GOT3 (cell line): ENCODE measurements around the gene MEX3A.
"Not testable (repeated sequence)": the region's sequence is repeated elsewhere in the genome, so short reads cannot be mapped to it uniquely, and the experiment has no call there.

Source experiments
- DNase-seq: peaks from one replicate; lab custom pipeline; 2025; ENCODE audit warnings: mixed read lengths; lab: John Stamatoyannopoulos, UW

The MEX3A gene

DNA sequence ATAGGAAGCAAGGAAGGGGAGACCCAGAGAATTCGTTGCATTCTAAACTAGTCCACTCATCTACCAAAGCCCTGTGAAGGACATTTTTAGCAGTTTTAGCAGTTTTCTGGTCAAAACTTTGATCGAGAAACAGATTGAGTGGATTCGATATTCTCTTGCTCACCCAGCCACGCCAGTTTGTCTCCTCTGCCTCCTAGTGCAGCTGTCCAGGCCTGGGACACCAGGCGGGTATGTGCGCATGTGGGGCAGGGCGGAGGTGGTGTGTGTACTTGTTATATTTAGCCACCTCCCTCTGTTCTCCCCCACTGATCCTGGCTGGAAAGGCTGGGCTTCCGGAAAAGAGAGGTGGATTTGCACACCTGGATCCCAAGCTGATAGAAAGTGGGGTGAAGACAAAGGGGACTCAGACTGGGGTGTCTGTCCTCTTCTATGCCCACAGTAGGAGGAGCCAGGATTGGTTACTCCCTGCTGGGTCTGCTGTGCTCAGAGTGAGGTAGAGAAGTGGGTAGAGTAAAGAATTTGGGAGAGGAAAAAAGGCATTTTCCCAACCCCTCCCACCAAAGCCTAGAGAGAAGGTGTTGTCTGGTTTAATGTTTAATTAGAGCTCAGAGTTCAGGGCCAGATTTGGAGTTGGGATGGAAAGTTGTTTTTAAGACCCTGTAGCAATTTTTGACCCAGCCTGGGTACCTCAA is 36.1 kb upstream of the MEX3A start:
- DNase-seq: no peak

DNA sequence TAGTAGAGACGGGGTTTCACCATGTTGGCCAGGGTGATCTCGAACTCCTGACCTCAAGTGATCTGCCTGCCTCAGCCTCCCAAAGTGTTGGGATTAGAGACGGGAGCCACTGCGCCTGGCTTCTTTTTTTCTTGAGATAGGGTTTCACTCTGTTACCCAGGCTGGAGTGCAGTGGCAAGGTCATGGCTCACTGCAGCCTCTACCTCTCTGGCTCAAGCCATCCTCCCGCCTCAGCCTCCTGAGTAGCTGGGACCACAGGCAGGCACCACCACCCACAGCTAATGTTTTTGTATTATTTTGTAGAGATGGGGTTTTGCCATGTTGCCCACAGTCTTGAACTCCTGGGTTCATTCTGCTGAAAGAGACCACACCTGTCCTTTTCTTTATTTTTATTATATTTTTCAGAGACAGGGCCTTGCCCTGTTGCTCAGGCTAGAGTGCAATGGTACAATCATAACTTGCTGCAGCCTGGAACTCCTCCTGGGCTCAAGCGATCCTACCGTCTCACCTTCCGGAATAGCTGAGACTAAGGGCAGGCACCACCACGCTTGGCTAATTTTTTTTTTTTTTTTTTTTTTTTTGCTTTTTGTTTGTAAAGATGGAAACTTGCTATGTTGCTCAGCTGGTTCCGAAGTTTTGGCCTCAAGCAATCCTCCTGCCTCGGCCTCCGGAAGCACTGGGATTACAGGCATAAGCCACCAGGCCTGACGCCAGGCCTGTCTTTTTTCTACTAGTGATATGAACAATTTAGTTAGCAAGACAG is 35.3 kb upstream of the MEX3A start:
- no peak for DNase-seq

DNA sequence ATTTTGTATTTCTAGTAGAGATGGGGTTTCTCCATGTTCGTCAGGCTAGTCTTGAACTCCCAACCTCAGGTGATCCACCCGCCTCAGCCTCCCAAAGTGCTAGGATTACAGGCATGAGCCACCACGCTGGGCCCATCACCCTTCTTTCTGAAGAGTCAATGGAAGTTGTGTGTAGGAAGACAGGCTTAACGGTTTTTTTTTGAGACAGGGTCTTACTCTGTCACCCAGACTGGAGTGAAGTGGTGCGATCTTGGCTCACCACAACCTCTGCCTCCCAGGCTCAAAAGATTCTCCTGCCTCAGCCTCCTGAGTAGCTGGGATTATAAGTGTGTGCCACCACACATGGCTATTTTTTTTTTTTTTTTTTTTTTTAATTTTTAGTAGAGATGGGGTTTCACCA is 34.5 kb upstream of the MEX3A start:
- not testable (repeated sequence) for DNase-seq

DNA sequence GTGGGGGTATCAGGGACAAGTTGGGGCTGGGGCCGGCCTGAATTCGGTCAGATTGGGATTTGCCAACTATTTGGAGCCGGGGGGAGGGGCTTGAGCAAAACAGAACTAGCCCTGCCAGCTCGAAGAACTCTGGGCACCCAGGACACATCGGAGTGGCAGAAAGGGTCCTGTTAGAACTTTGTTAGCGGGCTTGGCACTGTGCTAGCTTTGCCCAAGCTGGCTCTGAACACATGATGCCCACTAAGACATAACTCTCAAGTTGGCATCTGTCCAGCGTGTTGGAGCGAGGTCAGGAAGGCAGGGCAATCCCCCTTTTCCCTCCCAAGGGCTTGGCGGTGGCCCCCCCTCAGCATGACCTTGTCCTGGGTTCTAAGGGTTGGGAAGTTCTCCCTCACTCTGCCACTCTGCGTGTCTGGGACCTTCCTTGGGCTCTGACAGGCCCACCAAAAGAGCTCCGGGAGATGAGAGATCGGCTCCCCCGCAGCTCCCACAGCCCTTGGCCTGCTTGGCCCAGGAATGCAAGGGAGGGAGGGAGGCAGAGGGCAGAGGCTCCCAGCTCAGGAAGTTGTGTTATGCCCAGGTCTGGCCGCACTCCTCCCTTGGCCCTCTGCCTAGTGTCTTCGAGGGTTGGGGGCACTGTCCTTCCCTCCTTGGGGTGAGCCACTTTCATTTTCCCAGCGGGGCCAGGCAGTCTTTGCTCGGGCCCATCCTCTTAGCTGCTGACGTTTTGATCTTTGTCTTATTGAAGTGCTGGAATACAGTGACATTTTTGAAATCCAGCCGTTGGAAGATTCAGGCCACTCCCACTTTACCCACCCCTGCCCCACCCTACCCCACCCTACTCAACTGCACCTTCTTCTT is 33.5 kb upstream of the MEX3A start:
- DNase-seq: no peak

DNA sequence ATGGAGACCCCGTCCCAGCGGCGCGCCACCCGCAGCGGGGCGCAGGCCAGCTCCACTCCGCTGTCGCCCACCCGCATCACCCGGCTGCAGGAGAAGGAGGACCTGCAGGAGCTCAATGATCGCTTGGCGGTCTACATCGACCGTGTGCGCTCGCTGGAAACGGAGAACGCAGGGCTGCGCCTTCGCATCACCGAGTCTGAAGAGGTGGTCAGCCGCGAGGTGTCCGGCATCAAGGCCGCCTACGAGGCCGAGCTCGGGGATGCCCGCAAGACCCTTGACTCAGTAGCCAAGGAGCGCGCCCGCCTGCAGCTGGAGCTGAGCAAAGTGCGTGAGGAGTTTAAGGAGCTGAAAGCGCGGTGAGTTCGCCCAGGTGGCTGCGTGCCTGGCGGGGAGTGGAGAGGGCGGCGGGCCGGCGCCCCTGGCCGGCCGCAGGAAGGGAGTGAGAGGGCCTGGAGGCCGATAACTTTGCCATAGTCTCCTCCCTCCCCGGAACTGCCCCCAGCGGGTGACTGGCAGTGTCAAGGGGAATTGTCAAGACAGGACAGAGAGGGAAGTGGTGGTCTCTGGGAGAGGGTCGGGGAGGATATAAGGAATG is 32.8 kb upstream of the MEX3A start:
- no peak for DNase-seq

DNA sequence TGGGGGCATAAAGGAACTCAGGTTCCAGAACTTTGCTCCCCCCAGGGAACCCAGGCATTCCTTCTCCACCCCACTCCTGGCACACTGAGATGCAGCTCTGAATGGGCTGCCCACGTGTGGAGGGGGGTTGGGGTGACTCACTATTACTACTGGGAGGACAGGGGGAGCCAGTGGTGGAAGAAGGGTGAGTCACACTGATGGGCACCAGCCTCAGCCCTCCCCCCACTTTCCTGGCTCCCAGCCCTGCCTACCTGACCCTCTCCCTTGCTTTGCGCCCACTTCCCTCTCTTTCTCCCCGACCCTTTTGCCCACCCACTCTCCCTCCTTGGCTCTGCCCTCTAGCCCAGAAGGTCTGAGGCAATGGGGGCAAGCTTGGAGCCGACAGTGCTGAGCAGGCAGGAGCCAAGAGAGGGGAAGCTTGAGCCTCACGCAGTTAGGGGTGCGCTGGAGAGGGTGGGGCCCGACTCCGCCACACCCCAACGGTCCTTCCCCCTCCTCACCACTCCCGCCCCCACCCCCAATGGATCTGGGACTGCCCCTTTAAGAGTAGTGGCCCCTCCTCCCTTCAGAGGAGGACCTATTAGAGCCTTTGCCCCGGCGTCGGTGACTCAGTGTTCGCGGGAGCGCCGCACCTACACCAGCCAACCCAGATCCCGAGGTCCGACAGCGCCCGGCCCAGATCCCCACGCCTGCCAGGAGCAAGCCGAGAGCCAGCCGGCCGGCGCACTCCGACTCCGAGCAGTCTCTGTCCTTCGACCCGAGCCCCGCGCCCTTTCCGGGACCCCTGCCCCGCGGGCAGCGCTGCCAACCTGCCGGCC is 32.0 kb upstream of the MEX3A start, which contains the start of gene LMNA:
TSS of gene LMNA (plus strand) at position 611 of the 818 bp plus-strand sequence. CDS start 208 bp downstream, outside the sequence.
- DNase-seq: peak; percentile 98

DNA sequence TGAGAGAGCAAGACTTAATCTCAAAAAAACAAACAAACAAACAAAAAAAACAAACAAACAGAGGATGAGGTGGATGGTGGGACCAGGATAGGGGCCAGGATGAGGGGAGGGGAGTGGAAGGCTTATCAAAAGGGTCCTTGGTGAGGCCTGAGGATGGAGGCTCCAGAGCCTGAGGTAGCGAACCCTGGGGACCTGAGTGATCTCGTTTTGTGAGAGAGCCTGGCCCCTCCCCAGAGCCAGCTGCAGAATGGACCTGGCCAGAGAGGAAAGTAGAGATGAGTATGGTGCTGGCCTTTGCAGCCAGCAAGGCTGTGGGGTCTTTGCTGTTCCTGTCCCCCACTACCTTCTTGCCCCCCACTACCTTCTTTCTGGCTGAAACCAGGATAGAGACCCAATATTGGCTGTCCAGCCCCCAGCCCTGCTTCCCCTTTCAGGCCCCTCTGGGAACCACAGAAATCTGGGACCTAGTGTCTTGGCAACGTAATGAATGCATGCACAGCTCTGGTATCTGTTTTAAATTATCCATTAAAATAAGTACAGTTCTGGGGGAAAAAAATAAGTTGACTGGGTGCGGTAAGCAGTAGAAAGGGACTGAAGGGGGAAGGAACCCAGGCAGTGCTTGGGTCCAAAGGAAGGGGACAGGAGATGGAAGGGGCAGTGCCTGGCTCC is 31.2 kb upstream of the MEX3A start:
- DNase-seq: no peak

DNA sequence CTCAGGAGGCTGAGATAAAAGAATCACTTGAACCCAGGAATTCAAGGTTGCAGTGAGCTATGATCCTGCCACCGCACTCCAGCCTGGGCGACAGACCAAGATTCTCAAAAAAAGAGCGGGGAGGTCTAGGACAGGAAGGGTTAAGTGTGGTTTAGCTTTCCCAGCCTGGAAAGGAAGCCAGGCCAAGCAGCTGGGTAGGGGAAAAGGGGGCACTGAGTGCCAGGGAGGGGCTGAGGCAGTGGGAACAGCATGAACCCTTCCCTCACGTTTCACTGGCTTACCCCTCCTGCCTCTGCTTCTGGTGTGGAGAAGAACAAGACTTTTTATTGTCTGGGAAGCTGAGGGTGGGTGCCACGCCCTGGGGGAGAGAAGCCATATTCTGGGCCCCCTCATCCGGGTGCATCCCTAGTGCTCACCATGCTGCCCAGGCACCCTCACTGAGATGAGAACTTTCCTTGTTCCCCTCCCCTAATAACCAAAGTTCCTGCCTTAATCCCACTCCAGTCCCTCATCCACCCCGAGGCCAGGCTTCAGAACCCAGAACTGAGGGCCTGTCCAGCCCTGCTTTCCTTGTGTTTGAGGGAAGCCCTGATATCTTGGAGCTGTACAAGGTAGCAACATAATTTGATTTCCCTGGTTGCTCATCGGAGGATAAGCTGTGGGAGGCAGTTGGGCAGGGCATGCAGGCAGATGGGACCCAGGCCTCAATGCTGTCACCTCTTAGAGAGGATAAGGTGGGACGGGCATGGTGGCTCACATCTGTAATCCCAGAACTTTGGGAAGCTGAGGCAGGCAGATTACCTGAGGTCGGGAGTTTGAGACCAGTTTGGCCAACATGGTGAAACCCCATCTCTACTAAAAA is 30.2 kb upstream of the MEX3A start:
- no peak for DNase-seq

DNA sequence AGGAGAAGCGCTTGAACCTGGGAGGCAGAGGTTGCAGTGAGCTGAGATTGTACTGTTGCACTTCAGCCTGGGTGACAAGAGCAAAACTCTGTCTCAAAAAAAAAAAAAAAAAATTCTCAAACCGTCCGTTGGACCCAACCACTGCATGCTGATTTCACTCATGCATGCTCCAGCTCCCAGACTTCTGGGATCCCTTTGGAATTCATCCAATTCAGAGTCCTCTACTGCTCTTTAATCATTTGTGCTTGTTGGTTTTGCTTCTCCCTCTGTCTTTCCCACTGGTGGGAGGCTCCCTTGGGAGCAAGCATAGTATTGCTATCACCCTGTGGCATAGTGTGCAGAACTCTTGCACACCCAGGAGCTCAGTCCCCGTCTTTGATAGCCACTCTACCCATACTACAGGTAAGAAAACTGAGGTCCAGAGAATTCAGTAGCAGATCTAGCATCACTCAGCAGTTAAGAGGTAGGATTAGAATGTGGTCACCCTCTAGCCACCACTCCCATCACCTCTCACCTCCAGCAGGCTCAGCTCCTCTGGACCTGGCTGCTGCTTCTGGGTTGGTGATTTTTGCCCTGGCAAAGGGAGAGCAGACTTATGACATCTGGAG is 29.2 kb upstream of the MEX3A start:
- no peak for DNase-seq

DNA sequence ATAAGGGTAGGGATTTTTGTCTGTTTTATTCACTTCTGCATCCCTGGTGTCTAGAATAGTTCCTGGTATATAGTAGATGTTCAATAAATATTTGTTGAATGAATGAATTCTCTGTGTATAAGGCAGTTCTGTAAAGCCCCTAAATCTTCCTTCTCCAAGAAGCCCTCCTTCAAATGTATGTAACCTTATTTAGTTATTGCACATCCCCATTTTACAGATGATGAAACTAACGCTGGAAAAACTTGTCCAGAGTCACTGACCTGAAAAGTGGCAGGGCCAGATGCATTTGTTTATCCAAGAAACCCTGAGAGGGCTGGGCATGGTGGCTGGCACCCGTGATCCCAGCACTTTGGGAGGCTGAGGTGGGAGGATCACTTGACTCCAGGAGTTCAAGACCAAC is 28.0 kb upstream of the MEX3A start:
- DNase-seq: no peak

DNA sequence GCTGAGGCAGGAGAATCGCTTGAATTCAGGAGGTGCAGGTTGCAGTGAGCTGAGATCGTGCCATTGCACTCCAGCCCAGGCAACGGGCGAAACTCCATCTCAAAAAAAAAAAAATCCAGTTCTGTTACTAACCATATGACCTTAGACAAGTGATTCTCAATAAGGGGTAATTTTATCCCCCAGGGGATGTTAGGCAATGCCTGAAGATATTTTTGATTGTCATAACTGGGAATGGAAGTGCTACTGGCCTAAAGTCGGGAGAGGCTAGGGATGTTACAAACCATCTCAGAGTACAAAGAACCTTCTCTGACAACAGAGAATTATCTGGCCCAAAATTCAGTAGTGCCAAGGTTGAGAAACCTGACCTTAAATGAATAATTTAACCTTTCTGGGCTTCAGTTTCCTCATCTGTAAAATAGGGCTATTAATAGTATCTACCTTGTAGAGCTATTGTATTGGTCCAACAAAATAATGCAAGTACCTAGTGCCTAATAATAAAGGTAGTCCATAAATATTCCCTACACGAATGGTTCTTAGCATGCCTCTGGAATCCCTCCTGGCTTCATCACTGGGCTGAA is 26.5 kb upstream of the MEX3A start:
- DNase-seq: no peak

DNA sequence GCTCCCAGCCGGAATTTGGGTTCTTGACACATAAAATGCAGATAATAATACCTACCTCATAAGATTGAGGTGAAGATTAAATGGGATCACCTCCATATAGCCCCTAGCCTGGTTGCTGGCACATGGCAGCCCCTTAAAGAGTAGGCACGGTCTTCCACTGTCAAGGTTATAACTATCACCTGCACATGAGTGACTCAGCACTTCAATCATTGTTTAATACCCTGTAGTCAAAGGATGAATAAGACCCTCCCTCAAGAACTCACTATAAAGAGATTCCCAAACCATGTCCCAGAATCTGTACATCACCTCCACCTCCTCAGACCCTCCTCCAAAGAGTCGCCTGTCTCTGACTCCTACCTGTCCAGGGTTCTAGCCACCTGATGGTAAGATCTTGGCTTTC is 25.8 kb upstream of the MEX3A start:
- DNase-seq: no peak

DNA sequence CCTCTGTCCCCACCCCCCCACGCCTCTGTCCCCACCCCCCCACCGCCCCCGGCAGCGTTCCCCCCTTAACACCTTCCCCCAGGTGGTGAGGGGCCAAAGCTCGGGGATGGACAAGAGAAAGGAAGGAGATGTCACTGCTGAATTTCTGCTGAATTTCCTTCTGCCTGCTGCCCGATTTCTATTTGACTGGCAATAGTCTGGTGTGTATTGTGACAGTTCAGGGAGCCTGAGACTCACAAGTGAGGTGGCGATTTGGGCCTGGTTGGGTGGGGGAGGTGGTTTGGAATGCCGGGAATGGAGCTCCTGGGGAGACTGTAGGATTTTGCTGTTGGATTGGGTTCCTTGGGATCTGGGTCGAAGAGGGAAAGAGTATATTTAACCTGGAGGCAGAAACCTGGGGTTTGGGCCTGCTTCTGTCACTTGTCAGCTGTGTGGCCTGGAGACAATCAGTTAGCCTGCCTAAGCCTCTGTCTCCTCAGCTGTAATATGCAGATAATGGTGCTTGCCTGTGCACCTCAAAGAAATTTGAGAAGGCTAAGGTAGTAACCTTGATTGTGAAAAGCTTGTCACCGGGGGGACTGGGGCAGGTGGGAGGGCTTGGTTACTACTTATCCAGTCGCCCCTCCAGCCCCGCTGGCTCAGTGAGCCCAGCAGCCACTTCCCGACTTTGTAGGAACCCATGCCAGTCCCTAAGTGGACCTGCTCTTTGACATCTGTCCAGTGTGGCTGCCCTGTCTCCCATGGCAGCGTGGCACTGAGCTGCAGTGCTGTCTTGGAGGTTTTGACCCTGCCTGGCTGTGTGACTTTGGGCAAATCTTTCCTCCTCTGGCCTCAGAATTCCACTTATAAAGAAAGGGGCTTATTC is 24.6 kb upstream of the MEX3A start:
- DNase-seq: no peak

DNA sequence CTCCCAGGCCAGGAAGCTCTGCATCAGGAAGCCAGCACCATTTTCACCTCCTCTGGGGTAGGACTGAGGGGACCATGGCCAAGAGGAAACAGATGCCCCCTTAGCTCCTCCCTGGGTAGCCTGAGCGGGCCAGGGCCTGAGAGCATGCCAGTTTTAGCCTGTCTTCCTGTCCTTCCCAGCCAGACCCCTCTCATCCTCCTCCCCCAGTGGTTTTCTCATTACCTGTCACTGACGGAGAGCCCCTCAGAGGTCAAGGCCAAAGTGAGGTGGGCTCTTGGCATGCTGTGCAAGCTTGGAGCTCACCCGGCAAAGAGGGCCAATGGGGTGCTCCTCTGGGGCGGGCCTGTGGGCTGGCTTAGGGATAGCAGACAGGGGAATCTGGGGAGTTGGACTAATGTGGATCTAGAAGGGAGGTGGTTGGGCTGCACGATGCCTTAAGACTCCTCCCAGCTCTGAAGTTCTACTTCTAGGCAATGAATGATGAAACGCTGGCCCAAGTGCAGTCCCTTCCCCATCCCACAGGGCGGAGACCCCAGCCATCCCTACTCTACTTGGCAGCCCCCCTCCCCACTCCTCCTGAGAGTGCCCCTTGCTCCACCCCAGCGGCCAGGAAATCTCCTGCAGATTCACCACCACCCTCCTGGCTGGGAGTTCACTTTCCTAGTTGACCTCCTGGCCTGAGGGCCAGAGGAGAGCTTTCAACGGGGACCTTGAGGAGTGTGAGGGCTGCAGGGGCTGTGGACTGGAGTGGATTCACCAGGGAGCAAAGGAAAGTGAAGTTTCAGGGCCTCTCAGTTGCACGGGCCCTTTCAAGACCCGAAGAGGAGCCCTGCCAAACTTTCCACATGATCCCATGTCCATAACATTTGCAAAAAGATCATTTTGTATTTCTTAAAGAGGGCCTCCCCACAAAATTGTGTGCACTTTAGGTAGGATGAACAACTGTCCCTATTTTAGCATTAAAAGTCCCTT is 22.9 kb upstream of the MEX3A start:
- no peak for DNase-seq

DNA sequence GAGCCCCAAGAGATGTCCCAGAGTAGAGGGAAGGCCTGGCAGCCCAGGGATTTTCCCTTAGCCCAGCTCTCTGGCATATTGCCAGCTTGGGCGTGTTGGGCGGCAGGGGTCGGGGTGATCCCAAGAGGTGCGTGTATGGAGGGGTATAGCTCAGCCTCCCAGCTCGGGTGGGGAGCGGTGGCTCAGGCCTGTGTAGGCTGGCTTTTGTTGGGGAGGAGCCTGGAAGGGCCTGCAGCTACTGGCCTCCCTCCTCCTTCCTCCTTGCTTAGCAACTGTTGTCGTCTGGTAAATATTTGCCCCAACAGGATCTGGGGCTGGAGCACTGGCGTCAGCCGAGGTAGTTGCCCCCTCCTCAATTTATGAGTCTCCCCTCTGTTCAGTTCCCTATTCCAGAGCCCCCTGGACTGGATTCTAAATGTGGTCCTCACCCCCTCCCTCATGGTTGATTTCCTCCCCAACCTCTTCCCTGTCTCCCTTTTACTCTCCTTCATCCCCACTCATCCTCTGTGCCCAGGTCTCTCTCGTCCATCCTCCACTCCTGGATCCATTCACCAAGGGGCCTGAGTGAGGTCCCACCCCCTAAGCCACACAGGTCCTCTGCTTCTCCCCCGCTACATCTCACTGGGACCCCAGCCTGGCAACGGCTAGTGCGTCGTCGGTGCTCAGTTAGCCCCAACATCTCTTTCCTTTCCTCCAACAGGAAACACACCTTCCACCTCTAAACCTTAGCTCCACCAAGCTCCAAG is 22.0 kb upstream of the MEX3A start:
- DNase-seq: peak; percentile 52

DNA sequence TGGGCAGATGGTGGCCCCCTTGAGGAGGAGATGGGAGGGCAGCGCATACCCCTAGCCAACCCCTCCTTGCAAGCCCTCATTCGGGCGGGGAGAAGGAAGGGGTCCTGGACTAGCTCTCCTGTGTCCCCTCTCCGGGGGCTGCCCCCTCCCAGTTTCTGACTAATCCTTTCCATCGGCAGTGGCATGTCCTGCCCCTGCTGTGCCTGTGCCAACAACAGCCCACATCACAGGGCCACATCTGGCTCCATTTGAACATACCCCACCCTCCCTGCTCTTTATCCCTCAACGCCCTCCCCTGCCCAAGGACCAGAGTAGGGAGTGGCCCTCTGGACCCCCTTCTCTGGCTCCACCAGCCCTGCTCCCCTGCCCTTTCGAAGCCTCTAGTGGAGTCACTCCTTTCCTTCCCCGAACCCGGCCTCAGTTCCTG is 21.3 kb upstream of the MEX3A start:
- DNase-seq: no peak
